NCI-H2171 treated with DMSO at 0.1 percent for 48 hours (cell line): Measurements from ENCODE around the gene NECTIN3.

Experiments
- DNase-seq: peaks from one replicate; lab custom pipeline; 2025; lab: John Stamatoyannopoulos, UW

The NECTIN3 gene

DNA sequence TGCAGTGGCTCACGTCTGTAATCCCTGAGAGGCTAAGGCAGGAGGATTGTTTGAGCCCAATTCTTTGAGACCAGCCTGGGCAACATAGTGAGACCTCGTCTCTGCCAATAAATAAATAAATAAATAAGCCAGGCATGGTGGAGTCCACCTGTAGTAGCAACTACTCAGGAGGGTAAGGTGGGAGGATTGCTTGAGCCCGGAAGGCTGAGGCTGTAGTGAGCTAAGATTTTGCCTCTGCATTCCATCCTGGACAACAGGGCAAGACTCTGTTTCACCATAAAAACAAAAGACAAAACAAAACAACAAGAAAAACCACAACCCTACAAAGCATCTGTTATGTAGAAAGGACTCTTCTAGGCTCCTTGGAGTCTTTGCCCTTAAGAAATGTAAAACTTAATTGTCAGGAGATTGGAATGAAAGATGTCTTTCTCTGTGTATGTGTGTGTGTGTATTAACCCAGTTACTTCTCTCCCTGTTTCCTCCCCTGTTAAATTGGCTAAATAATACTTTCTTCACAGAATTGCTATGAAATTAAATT, 9.5 kb downstream of the NECTIN3 start:
- DNase-seq, result no peak

DNA sequence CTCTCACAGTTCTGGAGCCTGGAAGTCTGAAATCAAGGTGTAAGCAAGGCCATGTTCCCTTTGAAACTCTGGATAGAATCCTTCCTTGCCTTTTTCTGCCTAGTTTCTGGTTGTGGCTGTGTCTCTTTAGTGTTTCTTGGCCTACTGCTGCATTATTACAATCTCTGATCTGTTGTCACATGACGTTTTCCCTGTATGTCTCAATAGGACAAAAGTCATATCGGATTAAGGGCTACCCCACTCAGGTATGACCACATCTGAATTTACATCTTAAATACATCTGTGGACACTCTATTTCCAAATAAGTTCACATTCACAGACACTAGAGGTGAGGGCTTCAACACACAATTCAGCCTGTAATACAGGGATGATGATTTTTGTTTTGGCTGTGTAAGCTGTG, 13.3 kb downstream of the NECTIN3 start:
- no peak for DNase-seq

DNA sequence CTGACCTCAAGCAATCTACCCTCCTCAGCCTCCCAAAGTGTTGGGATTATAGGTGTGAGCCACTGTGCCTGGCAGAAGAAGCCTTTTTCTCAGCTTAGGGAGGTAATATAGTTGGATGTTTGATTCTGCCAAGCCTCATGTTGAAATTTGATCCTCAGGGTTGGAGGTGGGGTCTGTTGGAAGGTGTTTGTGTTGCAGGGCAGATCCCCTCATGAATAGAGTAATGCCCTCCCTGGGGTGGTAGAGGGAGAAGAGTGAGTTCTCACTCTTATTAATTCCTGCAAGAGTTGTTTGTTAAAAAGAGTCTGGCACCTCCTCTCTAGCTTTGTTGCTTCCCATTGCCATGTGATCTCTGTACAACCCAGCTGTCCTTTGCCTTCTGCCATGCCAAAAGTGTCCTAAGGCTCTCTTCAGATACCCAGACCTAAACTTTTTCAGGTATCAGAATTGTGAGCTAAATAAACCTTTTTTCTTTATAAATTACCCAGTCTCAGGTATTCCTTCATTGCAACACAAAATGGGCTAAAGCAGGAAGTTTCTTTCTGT, 16.4 kb downstream of the NECTIN3 start:
- DNase-seq, result no peak

DNA sequence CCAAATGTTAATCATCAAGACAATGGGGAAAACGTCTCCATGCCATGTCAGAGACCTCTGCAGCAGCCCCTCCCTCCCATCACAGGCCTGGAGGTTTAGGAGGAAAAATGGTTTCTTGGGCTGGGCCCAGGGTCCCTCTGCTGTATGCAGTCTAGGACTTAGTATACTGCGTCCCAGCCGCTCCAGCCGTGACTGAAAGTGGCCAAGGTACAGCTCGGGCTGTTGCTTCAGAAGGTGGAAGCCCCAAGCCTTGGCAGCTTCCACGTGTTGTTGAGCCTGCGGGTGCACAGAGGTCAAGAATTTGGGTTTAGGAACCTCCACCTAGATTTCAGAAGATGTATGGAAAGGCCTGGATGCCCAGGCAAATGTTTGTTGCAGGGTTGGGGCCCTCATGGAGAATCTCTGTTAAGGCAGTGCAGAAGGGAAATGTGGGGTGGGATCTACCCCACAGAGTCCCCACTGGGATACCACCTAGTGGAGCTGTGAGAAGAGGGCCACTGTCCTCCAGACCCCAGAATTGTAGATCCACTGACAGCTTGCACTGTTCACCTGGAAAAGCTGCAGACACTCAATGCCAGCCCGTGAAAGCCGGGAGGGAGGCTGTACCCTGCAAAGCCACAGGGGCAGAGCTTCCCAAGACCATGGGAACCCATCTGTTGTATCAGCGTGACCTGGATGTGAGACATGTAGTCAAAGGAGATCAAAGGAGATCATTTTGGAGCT, 25.0 kb downstream of the NECTIN3 start:
- no peak for DNase-seq

DNA sequence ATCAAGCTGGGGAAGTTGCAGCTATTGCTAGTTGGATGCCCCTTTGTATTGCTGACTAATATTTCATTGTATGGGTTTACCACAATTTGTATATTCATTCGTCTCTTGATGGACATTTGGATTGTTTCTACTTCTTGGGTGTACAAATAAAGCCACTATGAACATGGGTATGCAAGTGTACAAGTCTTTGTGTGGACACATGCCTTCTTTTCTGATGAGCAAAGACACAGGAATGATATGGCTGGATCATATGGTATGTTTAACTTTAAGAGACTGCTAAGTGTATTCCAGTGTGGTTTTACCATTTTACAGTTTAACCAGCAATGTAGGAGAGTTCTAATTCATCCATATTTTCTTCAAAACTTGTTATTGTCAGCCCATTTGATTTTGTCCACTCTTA, 32.2 kb downstream of the NECTIN3 start:
- DNase-seq, result no peak

DNA sequence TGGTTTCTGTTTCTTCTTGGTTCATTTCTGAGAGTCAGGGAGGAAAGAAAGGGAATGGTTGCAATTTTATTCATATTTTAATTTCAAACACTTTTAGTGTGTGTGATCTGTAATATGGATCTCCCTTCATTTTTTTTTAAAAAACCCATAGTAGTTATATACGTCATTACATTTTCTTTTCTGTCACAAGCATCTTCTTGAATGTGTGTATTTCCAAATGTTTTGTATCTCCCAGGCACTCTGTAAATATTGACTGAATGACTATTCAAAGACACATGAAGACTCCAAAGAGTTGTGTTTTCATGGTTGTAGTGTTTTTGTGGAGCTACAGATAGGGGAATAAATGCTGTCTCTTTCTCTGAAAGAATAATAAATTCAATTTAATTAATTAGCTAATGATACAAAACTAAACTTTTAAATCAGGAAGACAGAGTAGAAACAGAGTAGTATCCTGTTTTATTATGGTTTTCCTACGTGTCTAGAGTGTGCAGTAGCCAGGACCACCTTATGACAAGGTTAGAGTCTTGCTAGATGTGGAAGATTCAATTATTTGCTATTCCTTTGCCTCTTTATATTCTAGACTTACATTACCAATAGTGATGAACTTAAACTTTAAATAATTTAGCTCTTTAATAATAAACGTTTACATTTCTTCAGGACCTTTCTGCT, 35.5 kb downstream of the NECTIN3 start:
- DNase-seq, result no peak

DNA sequence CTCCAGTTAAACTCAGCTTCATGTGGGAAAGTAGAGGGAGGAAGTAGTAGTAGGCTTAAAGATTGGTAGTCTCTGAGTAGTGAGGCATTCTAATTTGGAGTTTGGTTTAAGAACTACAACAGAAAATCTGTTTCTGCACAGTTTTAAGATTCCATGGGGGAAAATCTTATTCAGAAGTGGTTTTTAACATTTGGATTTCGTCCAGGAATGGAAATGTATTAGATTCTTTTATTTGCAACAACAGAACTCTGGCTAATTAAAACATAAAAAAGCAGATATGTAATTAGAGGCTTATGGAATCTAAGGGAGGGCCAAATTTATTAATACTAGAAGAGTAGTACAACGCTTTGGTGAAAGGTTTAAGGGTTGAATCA, 36.0 kb downstream of the NECTIN3 start:
- DNase-seq, result no peak

DNA sequence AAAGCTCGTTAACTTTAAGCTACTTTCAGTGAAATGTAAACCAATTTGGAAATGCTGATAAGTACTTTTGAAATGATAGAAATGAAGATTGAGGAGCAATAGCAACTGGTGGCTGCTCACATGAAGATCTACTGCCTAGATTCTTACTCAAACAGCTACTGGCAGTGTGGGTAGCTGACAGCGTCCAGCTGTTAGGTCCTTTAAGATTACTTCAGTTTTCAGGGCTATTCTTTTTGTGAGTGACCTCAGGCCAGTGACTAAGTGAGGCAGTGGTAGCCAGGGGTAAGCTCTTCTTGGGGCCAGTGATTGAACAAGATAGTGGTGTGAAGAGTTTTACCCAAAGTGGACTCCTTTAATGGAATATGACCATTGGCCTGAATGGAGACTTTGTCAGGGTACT, 41.3 kb downstream of the NECTIN3 start:
- no peak for DNase-seq

DNA sequence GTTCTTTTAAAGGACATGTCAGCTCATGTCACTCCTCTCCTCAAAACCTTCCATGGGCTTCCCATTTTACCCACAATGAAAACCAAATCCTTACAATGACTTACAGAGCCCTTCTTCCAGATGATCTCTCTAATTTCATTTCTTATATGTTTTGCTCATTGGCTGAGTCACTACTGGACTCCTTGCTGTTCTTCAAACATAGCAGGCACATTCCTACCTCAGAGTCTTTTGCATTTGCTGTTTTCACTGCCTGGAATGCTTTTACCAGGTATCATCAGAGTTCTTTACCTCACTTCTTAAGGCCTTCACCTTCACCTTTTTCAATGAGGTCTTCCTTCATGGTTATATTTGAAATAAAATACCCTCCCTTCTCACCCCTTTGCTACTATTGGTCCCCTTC, 57.3 kb downstream of the NECTIN3 start:
- DNase-seq, result no peak

DNA sequence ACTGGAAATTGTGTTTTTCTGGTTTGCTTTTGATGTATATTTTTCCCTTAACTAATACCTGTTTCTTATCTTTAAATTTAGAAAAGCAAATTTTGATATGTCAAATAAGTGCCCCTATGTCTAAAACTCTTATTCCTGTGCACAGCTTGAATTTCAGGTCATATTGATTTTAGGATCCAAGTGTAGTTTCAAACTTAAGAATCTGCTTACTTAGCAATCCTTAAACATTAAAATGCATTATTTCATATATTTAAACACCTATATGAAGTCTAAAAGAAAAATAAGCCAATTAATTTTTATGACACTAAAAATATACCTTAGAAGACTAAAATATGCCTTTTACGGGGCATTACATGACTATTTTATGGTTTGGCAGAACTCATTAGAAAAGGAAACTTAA, 59.2 kb downstream of the NECTIN3 start:
- no peak for DNase-seq

DNA sequence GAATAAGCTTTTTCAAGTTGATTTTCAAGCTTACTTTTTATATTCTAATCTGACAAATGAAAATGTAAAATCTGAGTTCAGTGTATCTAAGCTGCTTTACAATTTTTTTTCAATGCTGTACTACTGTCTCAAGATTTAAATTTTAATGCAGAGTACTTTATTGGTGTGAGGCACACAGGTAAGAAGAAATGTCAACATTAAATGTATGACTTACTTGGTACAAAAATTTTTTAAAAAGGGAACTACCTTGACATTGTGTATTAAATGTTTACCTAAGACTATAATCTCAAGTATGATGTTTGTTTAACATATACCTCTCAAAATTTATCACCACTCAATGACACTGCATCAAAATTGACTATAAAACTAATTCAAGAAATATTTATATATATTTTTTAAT, 62.7 kb downstream of the NECTIN3 start:
- no peak for DNase-seq

DNA sequence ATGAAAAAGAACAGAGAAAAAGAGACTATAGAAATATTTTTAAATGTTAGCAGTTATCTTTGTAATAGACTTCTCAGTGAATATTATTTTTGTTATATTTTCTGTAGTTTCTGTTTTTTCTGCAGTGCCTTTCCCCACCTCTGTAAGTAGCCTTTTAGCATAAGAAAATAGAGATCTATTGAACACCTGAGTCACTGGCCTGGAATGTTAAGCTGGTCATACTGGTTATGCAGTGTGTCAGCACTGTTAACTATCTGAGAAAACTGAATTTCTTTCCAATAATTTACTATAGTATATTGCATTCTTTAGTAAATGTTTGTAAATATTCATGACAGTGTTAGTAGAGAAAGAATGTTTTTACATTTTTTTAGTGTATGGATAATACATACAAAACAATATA, 79.8 kb downstream of the NECTIN3 start:
- DNase-seq, result no peak

DNA sequence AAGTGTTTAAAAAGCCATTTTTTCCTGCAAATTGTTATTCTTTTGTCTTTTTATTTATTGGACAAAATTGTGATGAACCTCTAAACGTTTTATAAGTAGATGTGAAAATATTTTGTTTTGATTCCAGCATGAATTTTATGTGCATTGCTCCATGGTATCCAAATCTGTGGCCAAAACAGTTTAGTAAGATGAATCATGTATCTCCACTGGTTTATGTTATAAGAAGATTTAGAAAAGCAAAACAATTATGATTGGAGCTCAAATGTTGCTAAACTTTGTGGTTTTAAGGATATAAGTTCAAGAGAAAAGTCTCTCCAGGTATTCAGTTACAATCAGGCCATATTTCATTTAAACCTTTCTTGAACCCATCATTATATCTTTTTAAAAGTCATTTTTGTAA, 80.9 kb downstream of the NECTIN3 start:
- DNase-seq, result no peak

DNA sequence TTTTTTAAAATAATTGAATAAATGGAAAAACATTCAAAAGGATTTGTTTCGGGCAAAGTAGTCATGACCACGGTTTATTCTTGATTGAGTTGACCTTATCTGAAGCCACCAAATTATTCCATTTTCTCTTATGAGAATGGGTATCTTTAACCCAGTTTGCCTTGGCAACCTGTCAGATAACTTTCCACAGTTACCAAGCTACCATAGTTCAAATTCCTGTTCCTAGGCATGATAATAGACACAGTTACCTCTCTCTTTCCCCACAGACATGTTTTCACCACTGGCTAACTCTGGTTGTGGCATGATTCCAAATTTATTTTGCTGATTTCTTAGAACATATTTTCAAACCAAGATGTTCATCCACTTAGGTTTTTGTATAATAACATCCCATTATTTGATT, 84.9 kb downstream of the NECTIN3 start:
- no peak for DNase-seq

DNA sequence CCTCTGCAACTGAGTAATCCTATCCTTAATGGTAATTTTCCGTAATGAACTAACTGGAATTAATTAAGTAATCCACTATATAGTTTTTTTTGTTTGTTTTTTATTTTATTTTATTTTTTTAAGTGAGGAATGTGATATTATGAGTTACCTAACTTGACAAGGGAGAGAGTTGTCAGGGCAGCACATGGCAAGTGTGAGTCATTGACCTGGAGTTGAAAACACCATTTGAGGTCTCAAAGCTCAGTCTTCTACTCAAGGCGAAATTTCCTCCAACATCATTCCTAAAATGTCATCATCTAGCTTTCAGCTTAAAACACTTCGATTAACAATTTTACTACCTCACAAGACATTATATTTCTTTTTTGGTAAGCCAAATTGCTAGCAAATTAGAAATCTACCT, 87.8 kb downstream of the NECTIN3 start:
- no peak for DNase-seq

DNA sequence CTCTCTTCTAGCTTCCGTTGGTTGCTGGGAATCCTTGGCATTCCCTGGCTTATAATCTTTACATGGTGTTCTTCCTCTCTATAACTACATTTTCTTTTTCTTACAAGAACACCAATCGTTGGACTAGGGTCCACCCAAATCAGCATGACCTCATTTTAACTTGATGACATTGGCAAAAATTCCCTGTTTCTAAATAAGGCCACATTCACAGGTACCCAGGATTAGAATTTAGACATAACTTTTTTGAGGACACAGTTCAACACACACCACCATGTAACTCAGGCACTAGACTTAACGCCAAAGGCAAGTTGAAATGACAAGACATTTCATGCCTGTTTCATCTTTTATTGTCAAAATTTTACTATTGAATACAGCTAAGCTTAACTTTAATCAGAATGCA, 93.0 kb downstream of the NECTIN3 start:
- DNase-seq, result no peak

DNA sequence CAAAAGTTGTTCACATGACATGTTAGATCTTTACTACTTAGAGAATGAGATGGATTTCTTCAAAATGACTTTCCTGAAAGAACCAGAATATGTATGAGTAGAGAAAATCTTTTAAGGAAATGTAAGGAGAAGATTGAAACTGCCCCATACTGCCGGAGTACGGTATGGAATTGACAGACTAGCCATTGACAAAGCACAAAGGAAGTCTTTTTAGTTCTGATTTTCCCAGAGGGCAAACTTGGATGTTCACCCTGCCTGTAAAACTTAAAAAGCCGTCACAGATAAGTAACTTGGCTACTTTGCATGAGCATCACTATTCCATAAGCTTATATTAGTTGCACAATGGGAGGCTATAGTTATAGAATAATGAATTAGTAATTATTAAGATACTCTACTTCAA, 93.8 kb downstream of the NECTIN3 start:
- no peak for DNase-seq

DNA sequence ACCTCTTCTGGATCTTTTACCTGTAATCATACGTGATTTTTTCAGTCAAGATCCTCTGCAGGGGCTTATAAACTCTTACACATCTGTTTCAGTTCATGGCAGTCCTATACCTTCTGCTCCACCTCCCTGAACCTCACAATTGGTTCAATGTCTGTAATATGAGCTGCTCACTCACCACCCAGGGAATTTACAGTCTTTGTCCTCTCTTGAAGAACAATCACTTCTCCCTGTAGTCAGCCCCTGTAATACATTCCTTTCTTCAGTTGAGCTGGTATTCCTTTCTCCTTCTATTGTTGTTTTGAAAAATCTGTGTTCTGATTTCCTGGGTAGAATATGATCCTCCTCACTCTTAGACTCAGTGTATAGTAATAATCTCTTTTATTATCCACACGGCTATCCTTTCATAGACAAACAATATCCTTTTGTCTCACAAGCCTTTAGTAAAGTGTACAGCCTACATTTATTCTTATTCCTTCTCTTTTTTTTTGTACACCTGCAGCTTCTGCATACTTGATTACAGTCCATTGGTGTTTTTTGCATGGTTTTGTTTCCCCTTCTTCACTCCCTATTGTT, 101.8 kb downstream of the NECTIN3 start:
- peak; percentile 43 for DNase-seq

DNA sequence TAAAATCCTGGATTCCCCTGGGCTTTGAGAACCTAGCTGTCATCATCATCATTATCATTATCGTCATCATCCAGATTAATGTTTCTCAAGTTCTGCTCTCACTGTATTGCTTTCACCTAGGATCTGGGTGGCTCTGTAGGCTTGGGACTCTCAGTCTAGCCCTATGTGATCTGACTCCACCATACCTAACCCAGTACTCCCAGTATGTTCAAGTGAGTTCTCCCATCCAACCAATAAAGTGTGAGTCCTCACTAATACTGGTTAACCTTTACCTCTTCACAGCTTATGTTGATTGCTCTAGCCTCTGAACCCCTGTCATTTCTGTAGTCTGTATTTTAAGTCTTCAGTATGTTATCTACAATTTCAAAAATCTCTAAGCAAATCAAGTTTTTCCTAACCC, 102.3 kb downstream of the NECTIN3 start:
- no peak for DNase-seq

DNA sequence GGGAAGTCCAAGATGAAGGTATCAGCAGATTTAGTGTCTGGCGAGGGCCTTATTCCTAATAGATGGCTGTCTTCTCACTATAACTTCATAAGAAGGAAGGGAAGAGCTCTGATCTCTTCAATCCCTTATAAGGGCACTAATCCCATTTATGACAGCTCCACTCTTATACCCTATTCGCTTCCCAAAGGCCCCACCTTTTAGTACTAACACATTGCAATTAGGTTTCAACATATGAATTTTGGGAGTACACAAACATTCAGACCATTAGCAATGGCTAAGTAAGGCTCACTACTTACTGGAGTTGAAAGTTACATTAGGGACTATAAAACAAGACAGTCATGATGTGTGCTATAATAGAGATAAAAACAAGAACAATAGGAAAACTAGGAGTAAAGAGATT, 118.9 kb downstream of the NECTIN3 start:
- no peak for DNase-seq

DNA sequence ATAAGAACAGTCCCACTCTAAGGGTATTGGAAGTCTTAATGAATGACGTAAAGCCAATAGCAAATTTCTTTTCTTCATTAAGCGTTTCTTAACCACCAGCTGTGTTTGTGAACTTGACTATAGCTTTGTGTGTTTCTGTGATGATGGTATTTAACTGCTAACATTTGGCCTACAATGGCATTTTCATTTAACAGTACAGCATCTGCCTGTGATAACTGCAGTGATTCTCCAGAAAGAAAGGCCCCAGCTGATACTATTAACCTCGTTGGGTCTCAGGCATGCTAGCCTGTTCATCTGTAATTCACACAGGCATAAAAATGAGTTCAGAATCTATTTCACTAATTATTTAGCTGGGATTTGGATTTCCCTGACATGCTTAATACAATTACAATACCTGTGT, 121.9 kb downstream of the NECTIN3 start:
- DNase-seq, result no peak

DNA sequence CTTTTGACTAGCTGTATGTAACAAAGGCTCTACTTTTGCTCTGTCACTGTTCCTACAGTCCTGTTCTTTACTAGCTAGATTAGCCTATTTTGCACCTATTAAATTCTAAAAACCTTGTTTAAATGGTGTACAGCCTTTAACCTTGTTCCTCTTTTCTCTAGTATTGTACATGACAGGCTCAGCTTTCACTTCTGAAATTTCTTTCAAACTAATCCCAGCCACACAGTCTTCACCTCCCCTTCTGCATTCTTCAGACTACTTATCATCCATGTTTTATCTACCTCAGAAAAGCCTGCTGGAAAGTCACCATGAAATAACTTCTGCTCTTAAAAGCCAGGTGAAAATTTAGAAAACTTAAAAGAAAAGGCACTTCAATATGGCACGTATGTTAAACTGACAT, 122.4 kb downstream of the NECTIN3 start:
- no peak for DNase-seq

DNA sequence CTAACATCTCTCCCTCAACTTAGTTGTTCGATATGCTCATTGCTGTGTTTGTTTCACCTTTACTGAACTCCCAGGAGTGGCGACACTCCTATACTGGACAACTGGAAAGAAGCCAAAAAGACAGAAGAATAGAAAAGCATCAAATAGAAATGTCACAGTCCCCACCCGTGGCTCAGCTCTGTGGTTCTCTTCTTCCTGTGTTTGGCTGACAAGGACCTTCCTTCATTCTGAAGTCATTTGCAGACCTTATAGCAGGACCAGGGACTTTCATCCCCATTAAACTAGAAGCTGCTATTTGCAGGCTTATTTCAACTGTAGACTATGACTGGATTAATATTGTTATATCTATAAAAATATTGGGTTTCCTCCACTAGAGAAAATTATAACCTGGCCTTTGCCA, 125.9 kb downstream of the NECTIN3 start:
- DNase-seq, result no peak
